Measurements from ENCODE around the gene RNF17.
A peak's percentile ranks its signal among the peaks of the same experiment; 100 is the strongest.

RNF17 gene

GRCh38 chr13:24742977-24743376 lies 21.0 kb upstream of the RNF17 start:
- no peak overlapping the region for H3K4me3 ChIP-seq (ENCODE audit: low read depth, low read length)
- TF ChIP-seq, protein P1, sequence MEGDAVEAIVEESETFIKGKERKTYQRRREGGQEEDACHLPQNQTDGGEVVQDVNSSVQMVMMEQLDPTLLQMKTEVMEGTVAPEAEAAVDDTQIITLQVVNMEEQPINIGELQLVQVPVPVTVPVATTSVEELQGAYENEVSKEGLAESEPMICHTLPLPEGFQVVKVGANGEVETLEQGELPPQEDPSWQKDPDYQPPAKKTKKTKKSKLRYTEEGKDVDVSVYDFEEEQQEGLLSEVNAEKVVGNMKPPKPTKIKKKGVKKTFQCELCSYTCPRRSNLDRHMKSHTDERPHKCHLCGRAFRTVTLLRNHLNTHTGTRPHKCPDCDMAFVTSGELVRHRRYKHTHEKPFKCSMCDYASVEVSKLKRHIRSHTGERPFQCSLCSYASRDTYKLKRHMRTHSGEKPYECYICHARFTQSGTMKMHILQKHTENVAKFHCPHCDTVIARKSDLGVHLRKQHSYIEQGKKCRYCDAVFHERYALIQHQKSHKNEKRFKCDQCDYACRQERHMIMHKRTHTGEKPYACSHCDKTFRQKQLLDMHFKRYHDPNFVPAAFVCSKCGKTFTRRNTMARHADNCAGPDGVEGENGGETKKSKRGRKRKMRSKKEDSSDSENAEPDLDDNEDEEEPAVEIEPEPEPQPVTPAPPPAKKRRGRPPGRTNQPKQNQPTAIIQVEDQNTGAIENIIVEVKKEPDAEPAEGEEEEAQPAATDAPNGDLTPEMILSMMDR (IDR thresholded peaks at IDR 0.05; ENCODE audit: insufficient read depth, low read depth, low read length, missing control alignments): no peak
- no peak for DNase-seq (ENCODE audit: low read depth)

GRCh38 chr13:24744247-24744646 lies 19.7 kb upstream of the RNF17 start:
- H3K4me3 ChIP-seq (ENCODE audit: low read depth, low read length): no peak overlapping the region
- no peak for DNase-seq (ENCODE audit: low read depth)
- TF ChIP-seq, protein P1 (IDR thresholded peaks at IDR 0.05; ENCODE audit: insufficient read depth, low read depth, low read length, missing control alignments): no peak

GRCh38 chr13:24745516-24745860 lies 18.5 kb upstream of the RNF17 start:
- no peak overlapping the region for H3K4me3 ChIP-seq (ENCODE audit: low read depth, low read length)
- TF ChIP-seq, protein P1 (IDR thresholded peaks at IDR 0.05; ENCODE audit: insufficient read depth, low read depth, low read length, missing control alignments): no peak
- DNase-seq (ENCODE audit: low read depth): no peak

DNA sequence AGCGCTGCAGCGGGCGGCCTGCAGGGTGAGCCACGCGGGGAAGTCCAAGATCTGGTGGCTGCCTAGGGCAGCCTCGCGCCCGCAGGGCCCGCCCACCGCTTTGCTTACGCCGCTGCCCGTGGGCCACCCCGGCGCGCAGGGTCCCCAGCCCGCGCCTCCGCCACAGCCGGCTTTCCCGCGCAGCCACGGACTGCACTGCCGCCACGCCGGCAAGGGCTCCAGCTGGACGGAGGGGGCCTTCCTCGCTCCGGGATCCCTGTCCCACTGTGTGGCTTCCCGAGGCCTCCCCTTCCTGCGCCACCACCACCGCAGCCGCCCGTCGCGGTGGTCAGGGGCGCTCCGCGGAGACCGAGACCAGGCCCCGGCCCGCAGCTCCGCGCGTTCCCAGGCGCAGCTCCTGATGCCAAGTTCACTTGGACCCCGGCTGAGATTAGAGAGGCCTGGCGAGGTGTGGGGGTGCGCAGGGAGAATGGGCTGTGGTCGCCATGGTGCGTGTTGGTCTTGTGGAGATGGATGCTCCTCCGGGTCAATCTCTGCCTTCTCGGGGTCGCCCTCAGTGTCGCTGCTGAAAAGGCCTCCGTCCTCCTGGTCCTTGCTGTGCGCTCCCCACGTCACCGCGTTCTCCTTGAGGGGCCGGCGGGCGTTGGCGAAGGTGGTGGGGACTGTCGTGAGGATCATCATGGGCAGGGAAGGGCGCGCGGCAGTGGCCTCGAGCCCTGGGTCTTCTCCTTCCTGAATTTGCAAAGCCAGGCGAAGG lies 17.9 kb upstream of the RNF17 start:
- DNase-seq (ENCODE audit: low read depth): peak; percentile 55
- peak overlapping the region; percentile 54 for H3K4me3 ChIP-seq (ENCODE audit: low read depth, low read length)
- TF ChIP-seq, protein P1 (IDR thresholded peaks at IDR 0.05; ENCODE audit: insufficient read depth, low read depth, low read length, missing control alignments): no peak

GRCh38 chr13:24746618-24747247 lies 17.2 kb upstream of the RNF17 start:
- TF ChIP-seq, protein P1 (IDR thresholded peaks at IDR 0.05; ENCODE audit: insufficient read depth, low read depth, low read length, missing control alignments): peak; percentile 46
- H3K4me3 ChIP-seq (ENCODE audit: low read depth, low read length): peak overlapping the region; percentile 54
- peak; percentile 59 for DNase-seq (ENCODE audit: low read depth)

GRCh38 chr13:24747248-24748060 lies 16.5 kb upstream of the RNF17 start:
- peak overlapping the region; percentile 54 for H3K4me3 ChIP-seq (ENCODE audit: low read depth, low read length)
- DNase-seq (ENCODE audit: low read depth): peak; percentile 78
- TF ChIP-seq, protein P1 (IDR thresholded peaks at IDR 0.05; ENCODE audit: insufficient read depth, low read depth, low read length, missing control alignments): no peak

Data from GM12865 (cell line).